HL-60 (cell line): Measurements from ENCODE around the gene TOB1.

Source experiments
- GABPA ChIP-seq: IDR thresholded peaks from 2 replicates; pipeline ENCODE4 v1.6.1; 2012; ENCODE audit warnings: low read depth
- SPI1 ChIP-seq: IDR thresholded peaks from 2 replicates; pipeline ENCODE4 v1.6.1; 2012; ENCODE audit warnings: low read depth, mild to moderate bottlenecking, borderline replicate concordance
- TF ChIP-seq, protein P1 (sequence below): IDR thresholded peaks from one replicate; pipeline ENCODE4 v1.5.1; 2011; ENCODE audit warnings: low read length, control low read depth, inconsistent platforms; ENCODE audit not compliant: insufficient read depth
- TF ChIP-seq, protein P2 (sequence below): IDR thresholded peaks from 2 replicates; pipeline ENCODE4 v1.6.1; 2012; ENCODE audit warnings: low read depth; ENCODE audit not compliant: insufficient replicate concordance

DNA sequence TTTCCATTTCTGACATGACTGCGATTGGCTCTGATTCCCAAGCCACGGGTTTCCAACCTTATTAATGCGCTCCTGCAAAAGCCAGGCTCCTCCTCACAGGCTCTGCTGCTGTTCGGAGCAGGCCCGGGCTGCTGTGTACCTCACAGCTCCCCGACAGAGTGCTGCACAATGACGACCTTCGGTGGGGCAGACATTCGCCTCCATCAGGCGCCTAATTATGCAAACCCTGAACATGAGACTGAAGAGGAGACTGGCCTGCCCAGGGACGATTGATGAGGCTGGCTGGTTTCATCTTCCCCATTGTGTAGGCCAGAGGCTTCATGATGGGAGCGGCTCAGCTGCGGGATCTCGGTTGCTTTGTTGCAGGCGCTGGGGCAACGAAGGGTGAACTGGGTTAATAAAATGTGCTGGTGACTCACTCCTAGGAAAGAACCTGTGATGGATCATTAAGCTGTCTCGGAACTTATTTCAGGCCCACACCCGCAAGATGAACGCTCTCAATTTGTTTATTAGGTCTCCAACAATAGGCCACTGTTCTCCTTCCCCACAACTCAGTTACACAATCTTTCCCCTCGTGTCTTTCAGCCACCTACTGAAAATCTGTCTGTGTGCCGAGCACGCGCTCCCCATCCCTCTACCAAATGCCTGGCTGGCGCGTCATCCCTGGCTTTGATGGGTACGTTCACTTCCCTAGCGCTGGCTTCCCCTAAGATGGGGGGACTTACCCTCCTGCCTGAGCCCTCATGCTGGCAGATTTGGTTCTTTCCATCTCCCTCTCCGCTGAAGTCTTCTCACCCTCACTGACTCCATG, 27.2 kb upstream of the TOB1 start:
- TF ChIP-seq, protein P1, sequence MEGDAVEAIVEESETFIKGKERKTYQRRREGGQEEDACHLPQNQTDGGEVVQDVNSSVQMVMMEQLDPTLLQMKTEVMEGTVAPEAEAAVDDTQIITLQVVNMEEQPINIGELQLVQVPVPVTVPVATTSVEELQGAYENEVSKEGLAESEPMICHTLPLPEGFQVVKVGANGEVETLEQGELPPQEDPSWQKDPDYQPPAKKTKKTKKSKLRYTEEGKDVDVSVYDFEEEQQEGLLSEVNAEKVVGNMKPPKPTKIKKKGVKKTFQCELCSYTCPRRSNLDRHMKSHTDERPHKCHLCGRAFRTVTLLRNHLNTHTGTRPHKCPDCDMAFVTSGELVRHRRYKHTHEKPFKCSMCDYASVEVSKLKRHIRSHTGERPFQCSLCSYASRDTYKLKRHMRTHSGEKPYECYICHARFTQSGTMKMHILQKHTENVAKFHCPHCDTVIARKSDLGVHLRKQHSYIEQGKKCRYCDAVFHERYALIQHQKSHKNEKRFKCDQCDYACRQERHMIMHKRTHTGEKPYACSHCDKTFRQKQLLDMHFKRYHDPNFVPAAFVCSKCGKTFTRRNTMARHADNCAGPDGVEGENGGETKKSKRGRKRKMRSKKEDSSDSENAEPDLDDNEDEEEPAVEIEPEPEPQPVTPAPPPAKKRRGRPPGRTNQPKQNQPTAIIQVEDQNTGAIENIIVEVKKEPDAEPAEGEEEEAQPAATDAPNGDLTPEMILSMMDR = no peak
- TF ChIP-seq GABPA (no peak), SPI1 (no peak)
- TF ChIP-seq, protein P2, sequence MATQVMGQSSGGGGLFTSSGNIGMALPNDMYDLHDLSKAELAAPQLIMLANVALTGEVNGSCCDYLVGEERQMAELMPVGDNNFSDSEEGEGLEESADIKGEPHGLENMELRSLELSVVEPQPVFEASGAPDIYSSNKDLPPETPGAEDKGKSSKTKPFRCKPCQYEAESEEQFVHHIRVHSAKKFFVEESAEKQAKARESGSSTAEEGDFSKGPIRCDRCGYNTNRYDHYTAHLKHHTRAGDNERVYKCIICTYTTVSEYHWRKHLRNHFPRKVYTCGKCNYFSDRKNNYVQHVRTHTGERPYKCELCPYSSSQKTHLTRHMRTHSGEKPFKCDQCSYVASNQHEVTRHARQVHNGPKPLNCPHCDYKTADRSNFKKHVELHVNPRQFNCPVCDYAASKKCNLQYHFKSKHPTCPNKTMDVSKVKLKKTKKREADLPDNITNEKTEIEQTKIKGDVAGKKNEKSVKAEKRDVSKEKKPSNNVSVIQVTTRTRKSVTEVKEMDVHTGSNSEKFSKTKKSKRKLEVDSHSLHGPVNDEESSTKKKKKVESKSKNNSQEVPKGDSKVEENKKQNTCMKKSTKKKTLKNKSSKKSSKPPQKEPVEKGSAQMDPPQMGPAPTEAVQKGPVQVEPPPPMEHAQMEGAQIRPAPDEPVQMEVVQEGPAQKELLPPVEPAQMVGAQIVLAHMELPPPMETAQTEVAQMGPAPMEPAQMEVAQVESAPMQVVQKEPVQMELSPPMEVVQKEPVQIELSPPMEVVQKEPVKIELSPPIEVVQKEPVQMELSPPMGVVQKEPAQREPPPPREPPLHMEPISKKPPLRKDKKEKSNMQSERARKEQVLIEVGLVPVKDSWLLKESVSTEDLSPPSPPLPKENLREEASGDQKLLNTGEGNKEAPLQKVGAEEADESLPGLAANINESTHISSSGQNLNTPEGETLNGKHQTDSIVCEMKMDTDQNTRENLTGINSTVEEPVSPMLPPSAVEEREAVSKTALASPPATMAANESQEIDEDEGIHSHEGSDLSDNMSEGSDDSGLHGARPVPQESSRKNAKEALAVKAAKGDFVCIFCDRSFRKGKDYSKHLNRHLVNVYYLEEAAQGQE = no peak
